PC-3 (cell line): ENCODE results near the gene AGMAT. TPM values are rescaled to one million over a fixed set of nuclear protein-coding genes. Genes with fewer than 3 reads are reported as not detected.

Source experiments
- ATAC-seq: fragments of 200-7000 bp; cut with Tn5 transposase; 2 replicates; pipeline ENCODE4 v1.9.1; 2020; ENCODE audit warnings: mild to moderate bottlenecking, moderate library complexity
- BruUV-seq: library from RNA; stranded (reverse); fragments of 400-500 nt; replicated peaks from 2 replicates; lab custom pipeline; 2021; lab: Mats Ljungman, UMichigan
- CTCF ChIA-PET: fragments of 300-600 bp; sonication (Branson Sonifier 250); formaldehyde crosslinking; loops from one replicate; lab custom pipeline; 2022; ENCODE audit warnings: antibody characterized with exemption; lab: Charles Lee
- POLR2A ChIA-PET: fragments of 300-600 bp; sonication (Branson Sonifier 250); formaldehyde crosslinking; loops from one replicate; lab custom pipeline; 2022; ENCODE audit warnings: antibody characterized with exemption; ENCODE audit not compliant: unreplicated experiment; lab: Charles Lee
- DNase-seq: peaks from one replicate; pipeline ENCODE4 v3.0.0-alpha.2; 2015
- H2AFZ ChIP-seq: fragments of 300-600 bp; sonication (generic); 2 replicates; pipeline ENCODE4 v1.6.0; 2016; ENCODE audit warnings: antibody characterized with exemption, low read length
- H3F3A ChIP-seq: fragments of 300-600 bp; sonication (generic); one replicate; pipeline ENCODE4 v1.6.0; 2017; ENCODE audit warnings: antibody characterized with exemption, low read length, control low read depth, mild to moderate bottlenecking; ENCODE audit not compliant: unreplicated experiment
- H3K27ac ChIP-seq: fragments of 300-600 bp; sonication (generic); 2 replicates; pipeline ENCODE4 v1.5.1; 2016; ENCODE audit warnings: mild to moderate bottlenecking, low read length
- H3K27me3 ChIP-seq: fragments of 300-600 bp; sonication (generic); 2 replicates; pipeline ENCODE4 v1.6.1; 2016; ENCODE audit warnings: low read length, mixed read lengths
- H3K36me3 ChIP-seq: fragments of 300-600 bp; sonication (generic); 2 replicates; pipeline ENCODE4 v1.6.1; 2016; ENCODE audit warnings: low read depth, mixed run types, low read length, mixed read lengths
- H3K4me1 ChIP-seq: fragments of 300-600 bp; sonication (generic); 2 replicates; pipeline ENCODE4 v1.5.1; 2016; ENCODE audit warnings: low read length; ENCODE audit not compliant: insufficient read depth
- H3K4me2 ChIP-seq: fragments of 300-600 bp; sonication (generic); 2 replicates; pipeline ENCODE4 v1.6.0; 2016; ENCODE audit warnings: low read length
- H3K4me3 ChIP-seq: fragments of 300-600 bp; sonication (generic); 2 replicates; pipeline ENCODE4 v1.5.1; 2016; ENCODE audit warnings: mild to moderate bottlenecking, low read length, mixed read lengths
- H3K79me2 ChIP-seq: fragments of 300-600 bp; sonication (generic); 2 replicates; pipeline ENCODE4 v1.6.1; 2017; ENCODE audit warnings: low read length, mixed read lengths
- H3K9ac ChIP-seq: fragments of 300-600 bp; sonication (generic); 2 replicates; pipeline ENCODE4 v1.6.0; 2016; ENCODE audit warnings: mild to moderate bottlenecking, low read length
- H3K9me2 ChIP-seq: fragments of 300-600 bp; sonication (generic); replicated peaks from 2 replicates; pipeline ENCODE4 v1.6.1; 2016; ENCODE audit warnings: mixed run types, low read length, mixed read lengths
- H3K9me3 ChIP-seq: fragments of 300-600 bp; sonication (generic); 2 replicates; pipeline ENCODE4 v1.6.1; 2016; ENCODE audit warnings: low read length, mixed read lengths
- H4K20me1 ChIP-seq: fragments of 300-600 bp; sonication (generic); 2 replicates; pipeline ENCODE4 v1.6.1; 2016; ENCODE audit warnings: low read length, mixed read lengths
- EZH2 ChIP-seq: fragments of 300-600 bp; sonication (generic); IDR thresholded peaks from one replicate; pipeline ENCODE4 v1.6.1; 2017; ENCODE audit warnings: antibody characterized with exemption, mild to moderate bottlenecking, low read length; ENCODE audit not compliant: unreplicated experiment
- EZH2phosphoT487 ChIP-seq: fragments of 300-600 bp; sonication (generic); IDR thresholded peaks from 2 replicates; pipeline ENCODE4 v1.6.1; 2018; ENCODE audit warnings: mild to moderate bottlenecking, antibody characterized with exemption, low read length, borderline replicate concordance
- intact Hi-C: fragments of 100-400 bp; cut with micrococcal nuclease; formaldehyde crosslinking; loops from 2 replicates; pipeline ENCODE4 v1.9.0; 2023
- total RNA-seq: library from RNA; depleted of rRNA; stranded (reverse); fragments of >200 nt; gene quantifications from 2 replicates; pipeline ENCODE4 v1.2.3, GENCODE V29; 2014
- TF ChIP-seq, protein P1 (sequence below): fragments of 300-600 bp; sonication (generic); conservative IDR thresholded peaks from 2 replicates; pipeline ENCODE4 v1.5.1; 2017; ENCODE audit warnings: antibody characterized with exemption, low read depth, mild to moderate bottlenecking, low read length

The AGMAT gene
- total RNA-seq, 1 experiment from 2014 or later, result 8.2 TPM

DNA sequence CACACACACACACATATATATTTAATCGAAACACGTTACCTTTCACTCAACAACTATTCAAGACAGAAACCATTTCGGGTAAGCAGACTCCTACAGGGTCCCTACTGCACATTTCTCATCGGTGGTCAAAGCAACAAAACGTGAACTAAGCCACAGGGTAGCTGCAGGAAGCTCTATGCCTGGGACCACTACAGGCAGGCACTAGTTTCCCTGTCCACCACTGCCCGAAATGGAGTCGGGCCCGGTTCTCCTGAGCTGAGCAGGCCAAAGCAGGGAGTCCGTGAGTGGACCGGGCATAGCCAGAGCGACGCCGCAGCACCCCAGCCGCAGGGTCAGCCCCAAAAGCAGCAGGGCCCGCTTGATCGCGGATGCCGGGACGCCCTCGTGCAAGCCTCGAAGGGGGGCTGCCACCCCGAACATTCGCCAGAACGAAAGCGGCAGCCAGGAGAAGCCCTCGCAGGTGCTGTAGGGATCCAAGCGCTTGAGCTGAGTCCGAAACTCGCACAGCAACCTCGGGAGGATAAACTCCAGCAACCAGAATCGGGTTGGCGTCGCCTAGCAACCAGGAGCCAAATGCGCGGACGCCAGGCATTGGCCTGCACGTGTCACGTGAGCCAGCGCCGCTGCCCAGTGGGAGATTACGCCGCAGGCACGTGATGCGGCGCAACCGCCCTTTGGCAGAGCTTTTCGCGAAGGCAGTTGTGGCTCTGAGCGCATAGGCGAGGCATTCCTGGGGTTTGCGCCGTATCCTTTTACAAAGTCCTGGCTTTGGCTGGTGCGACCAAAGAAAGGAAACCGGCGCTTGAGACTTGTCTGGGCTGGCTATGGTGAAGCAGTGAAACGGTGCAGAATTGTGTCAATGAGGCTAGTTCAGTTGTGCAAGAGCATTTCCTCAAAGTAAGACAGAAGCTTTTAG, 18.5 kb upstream of the AGMAT start:
- peak overlapping the region; percentile 100 for H3K4me2 ChIP-seq
- H4K20me1 ChIP-seq, result no peaks in the 10 kb centered on the region
- peak overlapping the region; percentile 90 for H3K4me3 ChIP-seq
- H3K27ac ChIP-seq, result peak overlapping the region; percentile 50
- H3K36me3 ChIP-seq, result no peaks in the 10 kb centered on the region
- H3K9ac ChIP-seq, result peak overlapping the region; percentile 78
- ChIA-PET CTCF (interaction anchor here (0.8 kb wide), 1 partner anchor 9 kb away, joined by 3 read pairs; no protein-coding TSS in a partner anchor), POLR2A (interaction anchor here (0.6 to 0.7 kb wide), 2 partner anchors 276 to 293 kb away, joined by 3 to 4 read pairs; no protein-coding TSS in a partner anchor)
- BruUV-seq, result TSS peak; percentile 82
- H3K4me1 ChIP-seq, result peaks cover 17% of the 10 kb centered on the region
- TF ChIP-seq, protein P1, sequence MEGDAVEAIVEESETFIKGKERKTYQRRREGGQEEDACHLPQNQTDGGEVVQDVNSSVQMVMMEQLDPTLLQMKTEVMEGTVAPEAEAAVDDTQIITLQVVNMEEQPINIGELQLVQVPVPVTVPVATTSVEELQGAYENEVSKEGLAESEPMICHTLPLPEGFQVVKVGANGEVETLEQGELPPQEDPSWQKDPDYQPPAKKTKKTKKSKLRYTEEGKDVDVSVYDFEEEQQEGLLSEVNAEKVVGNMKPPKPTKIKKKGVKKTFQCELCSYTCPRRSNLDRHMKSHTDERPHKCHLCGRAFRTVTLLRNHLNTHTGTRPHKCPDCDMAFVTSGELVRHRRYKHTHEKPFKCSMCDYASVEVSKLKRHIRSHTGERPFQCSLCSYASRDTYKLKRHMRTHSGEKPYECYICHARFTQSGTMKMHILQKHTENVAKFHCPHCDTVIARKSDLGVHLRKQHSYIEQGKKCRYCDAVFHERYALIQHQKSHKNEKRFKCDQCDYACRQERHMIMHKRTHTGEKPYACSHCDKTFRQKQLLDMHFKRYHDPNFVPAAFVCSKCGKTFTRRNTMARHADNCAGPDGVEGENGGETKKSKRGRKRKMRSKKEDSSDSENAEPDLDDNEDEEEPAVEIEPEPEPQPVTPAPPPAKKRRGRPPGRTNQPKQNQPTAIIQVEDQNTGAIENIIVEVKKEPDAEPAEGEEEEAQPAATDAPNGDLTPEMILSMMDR, result no peak
- no peak for TF ChIP-seq EZH2
- TF ChIP-seq EZH2phosphoT487, result no peak
- no peaks in the 10 kb centered on the region for H3K9me2 ChIP-seq
- H3K79me2 ChIP-seq, result no peaks in the 10 kb centered on the region
- peak; percentile 96 for DNase-seq
- H3K9me3 ChIP-seq, result no peaks in the 10 kb centered on the region
- intact Hi-C loops, result loop anchor here (2.0 kb wide), 1 partner anchor 13 kb away; the partner anchor contains the start of gene DDI2
- peak; percentile 91 for ATAC-seq
- H3F3A ChIP-seq, result no peaks in the 10 kb centered on the region
- H3K27me3 ChIP-seq, result no peaks in the 10 kb centered on the region
- H2AFZ ChIP-seq, result peak overlapping the region; percentile 100

DNA sequence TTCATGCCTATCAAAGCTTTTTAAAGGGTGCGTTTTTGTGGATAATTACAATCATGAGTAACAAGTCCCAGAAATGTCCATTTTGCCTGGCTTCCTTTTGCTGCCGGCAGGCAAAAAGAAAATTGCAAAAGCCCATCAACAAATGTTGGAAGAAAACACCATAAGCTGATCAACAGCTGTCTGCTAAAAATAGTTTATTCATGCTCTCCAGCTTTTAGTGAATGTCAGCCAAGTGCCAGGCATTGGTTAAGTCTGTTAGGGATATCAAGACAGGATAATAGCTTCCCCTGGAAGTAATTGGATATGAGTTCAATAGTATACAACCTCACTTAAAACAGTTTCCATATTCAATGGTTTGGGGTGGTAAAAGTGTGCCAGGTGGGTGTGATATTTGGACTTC, 13.6 kb upstream of the AGMAT start:
- intact Hi-C loops, result no loop called here
- ChIA-PET POLR2A (no interaction called here), CTCF (interaction anchor here (0.6 kb wide), 1 partner anchor 160 kb away, joined by 4 read pairs; the partner anchor contains the start of gene FBLIM1)
- BruUV-seq, result no TSS peak
- no peaks in the 10 kb centered on the region for H3K27me3 ChIP-seq
- H3F3A ChIP-seq, result no peaks in the 10 kb centered on the region
- H3K9me2 ChIP-seq, result no peaks in the 10 kb centered on the region
- no peak overlapping the region for H2AFZ ChIP-seq
- DNase-seq, result no peak
- no peak overlapping the region for H3K4me2 ChIP-seq
- H3K9ac ChIP-seq, result no peak overlapping the region
- no peaks in the 10 kb centered on the region for H3K9me3 ChIP-seq
- no peak overlapping the region for H3K4me3 ChIP-seq
- no peak for ATAC-seq
- H3K27ac ChIP-seq, result no peak overlapping the region
- H3K36me3 ChIP-seq, result no peaks in the 10 kb centered on the region
- peaks cover 14% of the 10 kb centered on the region for H3K4me1 ChIP-seq
- TF ChIP-seq, protein P1, result no peak
- no peak for TF ChIP-seq EZH2
- no peak for TF ChIP-seq EZH2phosphoT487
- no peaks in the 10 kb centered on the region for H4K20me1 ChIP-seq
- H3K79me2 ChIP-seq, result no peaks in the 10 kb centered on the region
